Fibroblast of the aortic adventitia (primary cell): ENCODE data around the gene NHS. TPM values are rescaled to one million over a fixed set of nuclear protein-coding genes. Genes with fewer than 3 reads are reported as not detected.
A peak's percentile ranks its signal among the peaks of the same experiment; 100 is the strongest.

Source experiments
- DNase-seq: peaks from one replicate; pipeline ENCODE4 v3.0.0-alpha.2; 2010; ENCODE audit warnings: low read depth
- H3K4me3 ChIP-seq: 2 replicates; pipeline ENCODE4 v1.5.1; 2011; ENCODE audit warnings: low read depth, mild to moderate bottlenecking, control low read depth, low read length, moderate library complexity
- CTCF ChIP-seq: IDR thresholded peaks from 2 replicates; pipeline ENCODE4 v1.5.1; 2011; ENCODE audit warnings: mild to moderate bottlenecking, low read length, control low read depth, inconsistent platforms; ENCODE audit not compliant: insufficient read depth
- total RNA-seq: library from RNA; depleted of rRNA; stranded (reverse); fragments of >200 nt; gene quantifications from 2 replicates; pipeline ENCODE4 v1.2.3, GENCODE V29; 2012; ENCODE audit warnings: low replicate concordance

NHS gene
- total RNA-seq, 1 donor, result 11.6 TPM

- peak; percentile 92 for DNase-seq
- peak overlapping the region; percentile 47 for H3K4me3 ChIP-seq
These were observed 216.7 kb downstream of the NHS start for GRCh38 chrX:17591741-17592110.

GRCh38 chrX:17592117-17592516 lies 217.1 kb downstream of the NHS start:
- no peak for TF ChIP-seq CTCF
- no peak for DNase-seq
- peak overlapping the region; percentile 6 for H3K4me3 ChIP-seq

More at GRCh38 chrX:17591741-17592110, 216.7 kb downstream of the NHS start:
- TF ChIP-seq CTCF, result no peak

GRCh38 chrX:17594693-17595092 lies 219.7 kb downstream of the NHS start:
- no peak overlapping the region for H3K4me3 ChIP-seq
- no peak for DNase-seq
- no peak for TF ChIP-seq CTCF

GRCh38 chrX:17595456-17596035 lies 220.5 kb downstream of the NHS start:
- H3K4me3 ChIP-seq, result no peak overlapping the region
- DNase-seq, result peak; percentile 42
- TF ChIP-seq CTCF, result no peak

- no peak for TF ChIP-seq CTCF
- no peak overlapping the region for H3K4me3 ChIP-seq
- DNase-seq, result no peak
These were observed 221.1 kb downstream of the NHS start for GRCh38 chrX:17596061-17596460.

GRCh38 chrX:17596546-17597205 lies 221.7 kb downstream of the NHS start:
- no peak for TF ChIP-seq CTCF
- no peak overlapping the region for H3K4me3 ChIP-seq
- no peak for DNase-seq
